HepG2 (cell line): ENCODE measurements around the gene FRK. TPM values are rescaled to one million over a fixed set of nuclear protein-coding genes. Genes with fewer than 3 reads are reported as not detected.
"Not testable (repeated sequence)": the region's sequence is repeated elsewhere in the genome, so short reads cannot be mapped to it uniquely, and the experiment has no call there.

Source experiments
- ATAC-seq: fragments of 200-7000 bp; cut with Tn5 transposase; 3 replicates; pipeline ENCODE4 v1.9.1; 2020; ENCODE audit warnings: mild to moderate bottlenecking, moderate library complexity
- BruUV-seq: library from RNA; stranded (reverse); fragments of 400-500 nt; replicated peaks from 2 replicates; lab custom pipeline; 2021; lab: Mats Ljungman, UMichigan
- CTCF ChIA-PET: fragments of 300-600 bp; formaldehyde crosslinking; extraction: SDS; loops from one replicate; lab custom pipeline; 2021; ENCODE audit warnings: low total read pairs, inconsistent platforms, low intra/inter-chr PET ratio; lab: Yijun Ruan, JAX
- POLR2A ChIA-PET: fragments of 350-600 bp; sonication (Branson Sonifier 250); formaldehyde crosslinking; loops from one replicate; lab custom pipeline; 2020; ENCODE audit warnings: antibody characterized with exemption, inconsistent platforms; lab: Yijun Ruan, JAX
- DNase-seq: peaks from one replicate; pipeline ENCODE4 v3.0.0-alpha.2; 2015; ENCODE audit warnings: low spot score
- FAIRE-seq: peaks from 3 replicates; lab custom pipeline; 2011; peaks lifted over from hg19 to GRCh38; lab: Jason Lieb, UNC
- H2AFZ ChIP-seq: one replicate; pipeline ENCODE4 v1.6.1; 2011; ENCODE audit warnings: low read length, inconsistent platforms
- H3K27ac ChIP-seq: fragments of 300-600 bp; 3 replicates; pipeline ENCODE4 v1.8.0; 2011; ENCODE audit warnings: mixed run types, mild to moderate bottlenecking, mixed read lengths, low read length, inconsistent platforms; ENCODE audit not compliant: insufficient read depth; ENCODE audit errors: extremely low read length
- H3K27me3 ChIP-seq, 2 experiments: fragments of 200-600 bp in 1 of 2; 2 replicates in 1 of 2; 3 replicates in 1 of 2; pipeline versions ENCODE4 v1.6.0 to v1.8.0; 2011; ENCODE audit warnings: low read length in 2 of 2, mild to moderate bottlenecking in 2 of 2, moderate library complexity in 2 of 2, inconsistent platforms in 1 of 2; ENCODE audit not compliant: insufficient read depth in 2 of 2, control insufficient read depth in 1 of 2
- H3K36me3 ChIP-seq, 2 experiments: fragments of 200-600 bp in 1 of 2; replicated peaks in 1 of 2; 2 replicates in 1 of 2; 3 replicates in 1 of 2; pipeline versions ENCODE4 v1.5.1 to v1.8.0; 2011; ENCODE audit warnings: low read length in 2 of 2, inconsistent platforms in 1 of 2; ENCODE audit not compliant: insufficient read depth in 2 of 2, control insufficient read depth in 1 of 2
- H3K4me1 ChIP-seq: 2 replicates; pipeline ENCODE4 v1.5.1; 2012; ENCODE audit warnings: low read length, inconsistent platforms; ENCODE audit not compliant: insufficient read depth
- H3K4me2 ChIP-seq: 2 replicates; pipeline ENCODE4 v1.6.0; 2011; ENCODE audit warnings: low read depth, low read length, inconsistent platforms
- H3K4me3 ChIP-seq, 3 experiments: fragments of 200-600 bp in 1 of 3; sonication (generic), shearing (Covaris generic) in 1 of 3; replicated peaks in 1 of 3; 2 replicates each; pipeline ENCODE4 v1.5.1; 2011 to 2016; ENCODE audit warnings: low read length in 3 of 3, inconsistent platforms in 2 of 3, low read depth in 2 of 3, mild to moderate bottlenecking in 2 of 3, control low read depth in 1 of 3, mixed read lengths in 1 of 3; ENCODE audit not compliant: insufficient read depth in 1 of 3
- H3K79me2 ChIP-seq: one replicate; pipeline ENCODE4 v1.6.1; 2011; ENCODE audit warnings: low read length, inconsistent platforms; ENCODE audit not compliant: insufficient read depth
- H3K9ac ChIP-seq: 2 replicates; pipeline ENCODE4 v1.6.0; 2011; ENCODE audit warnings: mild to moderate bottlenecking, low read depth, low read length, inconsistent platforms; ENCODE audit not compliant: insufficient read depth
- H3K9me3 ChIP-seq: 2 replicates; pipeline ENCODE4 v1.5.1; 2012; ENCODE audit warnings: mild to moderate bottlenecking, low read length
- H4K20me1 ChIP-seq: 2 replicates; pipeline ENCODE4 v1.6.0; 2011; ENCODE audit warnings: inconsistent platforms, mild to moderate bottlenecking, low read length, moderate library complexity; ENCODE audit not compliant: insufficient read depth
- ARID5B ChIP-seq: IDR thresholded peaks from 2 replicates; pipeline ENCODE4 v1.4.0; 2020; ENCODE audit warnings: mild to moderate bottlenecking, missing genetic modification reagents
- FOXJ3 ChIP-seq: sonication (generic); formaldehyde crosslinking; IDR thresholded peaks from 2 replicates; pipeline ENCODE4 v1.4.0; 2020; ENCODE audit warnings: missing genetic modification reagents, mild to moderate bottlenecking, borderline replicate concordance
- GFI1 ChIP-seq: sonication (generic); formaldehyde crosslinking; IDR thresholded peaks from 2 replicates; pipeline ENCODE4 v1.5.0; 2020; ENCODE audit warnings: missing genetic modification reagents, mild to moderate bottlenecking, borderline replicate concordance
- HDAC1 ChIP-seq: sonication (generic); formaldehyde crosslinking; IDR thresholded peaks from 2 replicates; pipeline ENCODE4 v1.5.1; 2020; ENCODE audit warnings: mild to moderate bottlenecking, missing genetic modification reagents
- RARA ChIP-seq: IDR thresholded peaks from 2 replicates; pipeline ENCODE4 v1.6.1; 2016; ENCODE audit warnings: missing genetic modification reagents, missing compliant biosample characterization
- ZNF503 ChIP-seq: sonication (generic); formaldehyde crosslinking; IDR thresholded peaks from 2 replicates; pipeline ENCODE4 v1.4.0; 2020; ENCODE audit warnings: missing genetic modification reagents
- WGBS: methylation state at CpG from one replicate; pipeline ENCODE4 v1.1.6; 2017; ENCODE audit warnings: low lambda C conversion rate; 5-methylcytosine and 5-hydroxymethylcytosine counted together
- in situ Hi-C: cut with HindIII; loops from 2 replicates; pipeline ENCODE4 v1.10.0; 2017; ENCODE audit warnings: low pct_unique_long_range_greater_than_20kb; ENCODE audit not compliant: extremely low pct_ligation_motif_present
- intact Hi-C: fragments of 100-400 bp; cut with micrococcal nuclease; formaldehyde crosslinking; loops from one replicate; pipeline ENCODE4 v1.10.0; 2022; ENCODE audit not compliant: unreplicated experiment
- polyA plus RNA-seq, 8 experiments: library from polyadenylated mRNA; depleted of rRNA in 3 of 8; stranded (reverse) in 7 of 8; unstranded in 1 of 8; fragments of >200 nt; fragmentation: Illumina TruSeq in 4 of 8; extraction: Trizol in 4 of 8; gene quantifications; 2 replicates each; pipeline versions ENCODE4 v1.2.1 to v1.2.3, GENCODE V29; 2011 to 2016; ENCODE audit warnings: low read depth in 4 of 8, missing spikeins in 1 of 8, mixed read lengths in 1 of 8; ENCODE audit not compliant: insufficient read depth in 1 of 8
- total RNA-seq, 5 experiments: library from RNA; depleted of rRNA; stranded (reverse); fragments of >200 nt; fragmentation: Illumina TruSeq; extraction: Trizol; gene quantifications; 2 replicates each; pipeline ENCODE4 v1.2.3, GENCODE V29; 2016; ENCODE audit warnings: low read depth in 1 of 5
- TF ChIP-seq, protein P1 (sequence below): sonication (generic); formaldehyde crosslinking; IDR thresholded peaks from 2 replicates; pipeline ENCODE4 v1.5.1; 2020; ENCODE audit warnings: mild to moderate bottlenecking, missing genetic modification reagents, borderline replicate concordance
- TF ChIP-seq, protein P2 (sequence below): sonication (generic); formaldehyde crosslinking; IDR thresholded peaks from 2 replicates; pipeline ENCODE4 v1.4.0; 2020; ENCODE audit warnings: missing genetic modification reagents, mild to moderate bottlenecking, borderline replicate concordance

Gene FRK
- total and polyA plus RNA-seq, 2 of the 13 experiments (the other 11 are each of a cell fraction or from before 2014, with no cell fraction given): 1.3 to 2.9 TPM

GRCh38 chr6:115937502-115937901, 123.2 kb downstream of the FRK start:
- ATAC-seq, H3K4me1 ChIP-seq, H3K9ac ChIP-seq, H3K79me2 ChIP-seq, CTCF ChIA-PET, H3K4me3 ChIP-seq, H4K20me1 ChIP-seq, H3K36me3 ChIP-seq, FAIRE-seq, H3K4me2 ChIP-seq, BruUV-seq, POLR2A ChIA-PET, H2AFZ ChIP-seq, in situ Hi-C loops, H3K27me3 ChIP-seq, H3K9me3 ChIP-seq, H3K27ac ChIP-seq, intact Hi-C loops: not testable (repeated sequence)
- DNase-seq: peak; percentile 18
- WGBS: 12% methylated on average over 2 of the region's 2 CpGs
- TF ChIP-seq, protein P1, sequence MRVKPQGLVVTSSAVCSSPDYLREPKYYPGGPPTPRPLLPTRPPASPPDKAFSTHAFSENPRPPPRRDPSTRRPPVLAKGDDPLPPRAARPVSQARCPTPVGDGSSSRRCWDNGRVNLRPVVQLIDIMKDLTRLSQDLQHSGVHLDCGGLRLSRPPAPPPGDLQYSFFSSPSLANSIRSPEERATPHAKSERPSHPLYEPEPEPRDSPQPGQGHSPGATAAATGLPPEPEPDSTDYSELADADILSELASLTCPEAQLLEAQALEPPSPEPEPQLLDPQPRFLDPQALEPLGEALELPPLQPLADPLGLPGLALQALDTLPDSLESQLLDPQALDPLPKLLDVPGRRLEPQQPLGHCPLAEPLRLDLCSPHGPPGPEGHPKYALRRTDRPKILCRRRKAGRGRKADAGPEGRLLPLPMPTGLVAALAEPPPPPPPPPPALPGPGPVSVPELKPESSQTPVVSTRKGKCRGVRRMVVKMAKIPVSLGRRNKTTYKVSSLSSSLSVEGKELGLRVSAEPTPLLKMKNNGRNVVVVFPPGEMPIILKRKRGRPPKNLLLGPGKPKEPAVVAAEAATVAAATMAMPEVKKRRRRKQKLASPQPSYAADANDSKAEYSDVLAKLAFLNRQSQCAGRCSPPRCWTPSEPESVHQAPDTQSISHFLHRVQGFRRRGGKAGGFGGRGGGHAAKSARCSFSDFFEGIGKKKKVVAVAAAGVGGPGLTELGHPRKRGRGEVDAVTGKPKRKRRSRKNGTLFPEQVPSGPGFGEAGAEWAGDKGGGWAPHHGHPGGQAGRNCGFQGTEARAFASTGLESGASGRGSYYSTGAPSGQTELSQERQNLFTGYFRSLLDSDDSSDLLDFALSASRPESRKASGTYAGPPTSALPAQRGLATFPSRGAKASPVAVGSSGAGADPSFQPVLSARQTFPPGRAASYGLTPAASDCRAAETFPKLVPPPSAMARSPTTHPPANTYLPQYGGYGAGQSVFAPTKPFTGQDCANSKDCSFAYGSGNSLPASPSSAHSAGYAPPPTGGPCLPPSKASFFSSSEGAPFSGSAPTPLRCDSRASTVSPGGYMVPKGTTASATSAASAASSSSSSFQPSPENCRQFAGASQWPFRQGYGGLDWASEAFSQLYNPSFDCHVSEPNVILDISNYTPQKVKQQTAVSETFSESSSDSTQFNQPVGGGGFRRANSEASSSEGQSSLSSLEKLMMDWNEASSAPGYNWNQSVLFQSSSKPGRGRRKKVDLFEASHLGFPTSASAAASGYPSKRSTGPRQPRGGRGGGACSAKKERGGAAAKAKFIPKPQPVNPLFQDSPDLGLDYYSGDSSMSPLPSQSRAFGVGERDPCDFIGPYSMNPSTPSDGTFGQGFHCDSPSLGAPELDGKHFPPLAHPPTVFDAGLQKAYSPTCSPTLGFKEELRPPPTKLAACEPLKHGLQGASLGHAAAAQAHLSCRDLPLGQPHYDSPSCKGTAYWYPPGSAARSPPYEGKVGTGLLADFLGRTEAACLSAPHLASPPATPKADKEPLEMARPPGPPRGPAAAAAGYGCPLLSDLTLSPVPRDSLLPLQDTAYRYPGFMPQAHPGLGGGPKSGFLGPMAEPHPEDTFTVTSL: peak; percentile 60; the same call in 1 of the 2 replicates
- TF ChIP-seq GFI1: peak; percentile 47
- TF ChIP-seq, protein P2, sequence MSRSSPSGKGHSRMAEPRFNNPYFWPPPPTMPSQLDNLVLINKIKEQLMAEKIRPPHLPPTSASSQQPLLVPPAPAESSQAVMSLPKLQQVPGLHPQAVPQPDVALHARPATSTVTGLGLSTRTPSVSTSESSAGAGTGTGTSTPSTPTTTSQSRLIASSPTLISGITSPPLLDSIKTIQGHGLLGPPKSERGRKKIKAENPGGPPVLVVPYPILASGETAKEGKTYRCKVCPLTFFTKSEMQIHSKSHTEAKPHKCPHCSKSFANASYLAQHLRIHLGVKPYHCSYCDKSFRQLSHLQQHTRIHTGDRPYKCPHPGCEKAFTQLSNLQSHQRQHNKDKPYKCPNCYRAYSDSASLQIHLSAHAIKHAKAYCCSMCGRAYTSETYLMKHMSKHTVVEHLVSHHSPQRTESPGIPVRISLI (CRISPR knock-in tag): peak; percentile 88
- peak; percentile 79; the same call in 1 of the 2 replicates for TF ChIP-seq FOXJ3
- TF ChIP-seq ARID5B (CRISPR knock-in tag): peak; percentile 78
- 0 out of 2 replicates have a peak, but pooled peaks have one; percentile 17 for TF ChIP-seq RARA (CRISPR knock-in tag)
- TF ChIP-seq ZNF503 (CRISPR knock-in tag): peak; percentile 62; the same call in 1 of the 2 replicates
- peak; percentile 28; the same call in 1 of the 2 replicates for TF ChIP-seq HDAC1
